ENCODE data around the gene PMVK. TPM values are rescaled to one million over a fixed set of nuclear protein-coding genes. Genes with fewer than 3 reads are reported as not detected.
A peak's percentile ranks its signal among the peaks of the same experiment; 100 is the strongest.

The PMVK gene
- total RNA-seq, 3 donors from 2014 or later (not counting 1 experiment from before 2014, with no cell fraction given): 9.0 to 12.1 (median 11.0) TPM

DNA sequence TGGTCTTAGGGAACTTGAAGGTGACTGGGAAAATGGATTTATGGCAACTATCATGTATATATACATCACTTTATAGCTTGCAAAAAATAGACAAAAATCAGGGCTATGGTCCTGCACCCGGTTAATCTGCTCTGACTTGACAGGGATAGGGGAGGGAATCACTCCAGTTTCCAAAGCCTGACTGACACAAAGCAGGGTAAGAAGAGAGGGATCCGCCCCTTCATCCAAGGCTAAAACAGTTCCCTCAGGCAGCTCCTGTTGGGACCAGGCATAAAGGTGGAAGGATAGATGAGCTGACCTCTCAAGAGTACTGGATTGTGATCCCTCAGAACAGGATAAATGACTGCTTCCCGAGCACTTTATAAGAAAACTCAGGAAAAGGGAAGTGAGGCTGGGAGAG, 18.0 kb upstream of the PMVK start:
- H3K27ac ChIP-seq (ENCODE audit: low read length): peak overlapping the region; percentile 95
- TF ChIP-seq, protein P1, sequence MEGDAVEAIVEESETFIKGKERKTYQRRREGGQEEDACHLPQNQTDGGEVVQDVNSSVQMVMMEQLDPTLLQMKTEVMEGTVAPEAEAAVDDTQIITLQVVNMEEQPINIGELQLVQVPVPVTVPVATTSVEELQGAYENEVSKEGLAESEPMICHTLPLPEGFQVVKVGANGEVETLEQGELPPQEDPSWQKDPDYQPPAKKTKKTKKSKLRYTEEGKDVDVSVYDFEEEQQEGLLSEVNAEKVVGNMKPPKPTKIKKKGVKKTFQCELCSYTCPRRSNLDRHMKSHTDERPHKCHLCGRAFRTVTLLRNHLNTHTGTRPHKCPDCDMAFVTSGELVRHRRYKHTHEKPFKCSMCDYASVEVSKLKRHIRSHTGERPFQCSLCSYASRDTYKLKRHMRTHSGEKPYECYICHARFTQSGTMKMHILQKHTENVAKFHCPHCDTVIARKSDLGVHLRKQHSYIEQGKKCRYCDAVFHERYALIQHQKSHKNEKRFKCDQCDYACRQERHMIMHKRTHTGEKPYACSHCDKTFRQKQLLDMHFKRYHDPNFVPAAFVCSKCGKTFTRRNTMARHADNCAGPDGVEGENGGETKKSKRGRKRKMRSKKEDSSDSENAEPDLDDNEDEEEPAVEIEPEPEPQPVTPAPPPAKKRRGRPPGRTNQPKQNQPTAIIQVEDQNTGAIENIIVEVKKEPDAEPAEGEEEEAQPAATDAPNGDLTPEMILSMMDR (IDR thresholded peaks at IDR 0.05): no peak
- peaks cover 26% of the 10 kb centered on the region for H3K36me3 ChIP-seq (ENCODE audit: control insufficient read depth, insufficient read depth, low read length)
- intact Hi-C loops (cut with micrococcal nuclease): loop anchor here (2.0 kb wide), 1 partner anchor 62 kb away; no protein-coding TSS in a partner anchor
- 70% methylated on average over 3 of the region's 3 CpGs for WGBS (ENCODE audit: insufficient coverage)
- Mint-ChIP-seq H3K4me1 (peaks cover 49 to 59% of the 10 kb centered on the region in 2 donors), H3K9me3 (no peaks in the 10 kb centered on the region), H3K36me3 (no peaks in the 10 kb centered on the region), H3K27me3 (ENCODE audit: low read depth in 2 of 2) (no peaks in the 10 kb centered on the region), H3K4me3 (peak overlapping the region; percentile 94), H3K27ac (peak overlapping the region; percentile 89 to 94)
- H3K9me3 ChIP-seq (ENCODE audit: control insufficient read depth, insufficient read depth, low read length): no peaks in the 10 kb centered on the region
- H3K4me1 ChIP-seq (ENCODE audit: control insufficient read depth, insufficient read depth, low read length): peaks cover 57% of the 10 kb centered on the region
- ATAC-seq: no peak
- no peaks in the 10 kb centered on the region for H3K27me3 ChIP-seq (ENCODE audit: control insufficient read depth, insufficient read depth, low read length)
- H3K4me3 ChIP-seq (ENCODE audit: low read length): peak overlapping the region; percentile 72
- no peak for DNase-seq

DNA sequence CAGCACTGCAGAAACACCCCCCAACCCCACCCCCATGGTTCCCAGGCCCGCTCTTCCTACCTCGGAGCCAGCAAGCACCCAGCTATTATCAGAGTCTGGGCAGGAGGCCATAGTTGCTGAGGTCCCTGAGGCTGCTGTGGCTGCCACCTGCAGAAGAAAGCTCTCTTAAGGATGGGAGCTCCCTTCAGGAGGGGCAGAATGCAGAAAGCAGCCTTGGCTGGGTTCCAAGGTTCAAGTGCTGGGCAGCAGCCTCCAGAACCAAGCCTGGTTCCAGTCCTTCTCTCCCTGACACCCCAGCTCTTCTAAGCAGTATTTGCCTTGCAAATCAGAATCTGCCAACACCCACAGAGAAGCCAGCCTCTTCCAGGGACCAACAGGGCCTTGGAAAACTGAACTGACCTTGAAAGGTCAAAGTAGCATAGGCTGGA, 17.1 kb upstream of the PMVK start:
- H3K4me3 ChIP-seq (ENCODE audit: low read length): no peak overlapping the region

DNA sequence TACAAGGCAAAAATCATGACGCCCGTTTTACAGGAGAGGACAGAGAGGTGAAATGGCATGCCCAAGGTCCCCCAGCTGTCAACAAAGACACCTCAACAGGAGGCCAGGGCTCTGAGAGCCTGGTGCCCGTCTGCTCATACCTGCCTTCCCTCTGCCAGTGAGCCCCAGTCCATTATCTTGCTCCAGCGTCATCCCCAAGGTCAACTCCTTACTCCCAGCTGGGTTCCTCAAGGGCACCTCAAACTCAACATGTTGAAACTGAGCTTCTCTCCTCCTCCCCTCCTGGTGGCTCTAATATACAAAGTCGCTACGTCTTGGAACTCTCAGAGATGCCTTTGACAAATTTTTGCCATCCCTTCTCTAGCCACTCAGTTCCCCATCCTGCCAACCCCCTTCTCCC, 16.1 kb upstream of the PMVK start:
- ATAC-seq (no peak), DNase-seq (peak in 1 of 2 donors; percentile 35)
- 83% methylated on average over 6 of the region's 6 CpGs for WGBS (ENCODE audit: insufficient coverage)
- Mint-ChIP-seq H3K27me3 (ENCODE audit: low read depth in 2 of 2) (no peaks in the 10 kb centered on the region), H3K9me3 (no peaks in the 10 kb centered on the region), H3K36me3 (no peaks in the 10 kb centered on the region), H3K4me3 (peak overlapping the region; percentile 68), H3K27ac (peak overlapping the region; percentile 89 to 94), H3K4me1 (peaks cover 49 to 62% of the 10 kb centered on the region in 2 donors)
- Histone ChIP-seq H3K36me3 (ENCODE audit: control insufficient read depth, insufficient read depth, low read length) (peaks cover 28% of the 10 kb centered on the region), H3K4me1 (ENCODE audit: control insufficient read depth, insufficient read depth, low read length) (peaks cover 57% of the 10 kb centered on the region), H3K27ac (ENCODE audit: low read length) (peak overlapping the region; percentile 95), H3K27me3 (ENCODE audit: control insufficient read depth, insufficient read depth, low read length) (no peaks in the 10 kb centered on the region), H3K9me3 (ENCODE audit: control insufficient read depth, insufficient read depth, low read length) (no peaks in the 10 kb centered on the region), H3K4me3 (ENCODE audit: low read length) (no peak overlapping the region)
- TF ChIP-seq, protein P1 (IDR thresholded peaks at IDR 0.05): no peak
- intact Hi-C loops (cut with micrococcal nuclease): no loop called here

More for the DNA sequence above, 17.1 kb upstream of the PMVK start:
- intact Hi-C loops (cut with micrococcal nuclease): loop anchor here (2.0 kb wide), 1 partner anchor 63 kb away; no protein-coding TSS in a partner anchor
- ATAC-seq: no peak
- 91% methylated on average over 2 of the region's 2 CpGs for WGBS (ENCODE audit: insufficient coverage)
- Mint-ChIP-seq H3K4me1 (peaks cover 49 to 59% of the 10 kb centered on the region in 2 donors), H3K9me3 (no peaks in the 10 kb centered on the region), H3K4me3 (no peak overlapping the region), H3K27ac (peak overlapping the region; percentile 89 to 94), H3K27me3 (ENCODE audit: low read depth in 2 of 2) (no peaks in the 10 kb centered on the region), H3K36me3 (no peaks in the 10 kb centered on the region)
- peaks cover 23% of the 10 kb centered on the region for H3K36me3 ChIP-seq (ENCODE audit: control insufficient read depth, insufficient read depth, low read length)
- no peaks in the 10 kb centered on the region for H3K9me3 ChIP-seq (ENCODE audit: control insufficient read depth, insufficient read depth, low read length)
- H3K27ac ChIP-seq (ENCODE audit: low read length): peak overlapping the region; percentile 95
- H3K4me1 ChIP-seq (ENCODE audit: control insufficient read depth, insufficient read depth, low read length): peaks cover 57% of the 10 kb centered on the region
- DNase-seq: peak in 1 of 2 donors; percentile 43
- no peaks in the 10 kb centered on the region for H3K27me3 ChIP-seq (ENCODE audit: control insufficient read depth, insufficient read depth, low read length)
- TF ChIP-seq, protein P1 (IDR thresholded peaks at IDR 0.05): no peak

All from natural killer cell (primary cell).